Measurements from ENCODE around the gene MEMO1. TPM values are rescaled to one million over a fixed set of nuclear protein-coding genes. Genes with fewer than 3 reads are reported as not detected.

Gene MEMO1
- polyA plus RNA-seq, 1 of the 3 experiments (the other 2 are of a cell fraction), result 54.3 TPM

DNA sequence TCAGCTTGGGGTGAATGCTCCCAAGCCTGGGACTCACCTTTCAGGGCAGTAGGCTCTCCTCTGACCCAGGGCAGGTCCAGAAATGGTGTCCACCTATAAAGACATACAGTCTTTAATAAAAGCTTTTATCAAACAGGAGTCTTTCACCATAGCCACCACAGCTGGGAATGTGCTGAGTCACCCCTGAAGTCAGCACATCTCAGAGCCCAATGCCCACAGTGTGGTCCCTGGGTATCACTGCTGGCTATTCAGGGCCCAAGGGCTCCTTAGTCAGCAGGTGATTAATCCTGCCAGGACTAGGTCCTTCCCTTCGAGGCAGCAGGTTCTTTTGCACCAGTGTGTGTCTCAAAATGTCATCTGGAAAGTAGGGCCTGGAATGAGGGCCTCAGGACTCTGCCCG, 181.9 kb downstream of the MEMO1 start:
- no peak for DNase-seq
- 45% methylated on average over 2 of the region's 2 CpGs for WGBS (ENCODE audit: low lambda C conversion rate)
- no peaks in the 10 kb centered on the region for H3K27me3 ChIP-seq (ENCODE audit: insufficient read depth)

GRCh38 chr2:31823558-31823957, 187.2 kb downstream of the MEMO1 start:
- Histone ChIP-seq H4K20me1 (ENCODE audit: insufficient read depth) (no peaks in the 10 kb centered on the region), H3K4me3 (ENCODE audit: low read depth in 2 of 2, low read length in 1 of 2) (no peak overlapping the region), H3K4me1 (ENCODE audit: control insufficient read depth in 1 of 2, insufficient read depth in 2 of 2, low read depth in 1 of 2, low read length in 1 of 2) (no peaks in the 10 kb centered on the region), H3K79me2 (ENCODE audit: insufficient read depth) (no peaks in the 10 kb centered on the region), H3F3A (replicated peaks; ENCODE audit: insufficient read depth) (no peaks in the 10 kb centered on the region), H3K9ac (no peak overlapping the region), H3K4me2 (no peak overlapping the region), H3K9me2 (no peaks in the 10 kb centered on the region), H2AFZ (ENCODE audit: low read depth) (no peak overlapping the region), H3K27ac (ENCODE audit: low read depth in 2 of 2, low read length in 1 of 2) (no peak overlapping the region), H3K9me3 (no peaks in the 10 kb centered on the region), H3K36me3 (replicated peaks in 1 of 2; ENCODE audit: control insufficient read depth in 1 of 2, insufficient read depth in 2 of 2, low read length in 1 of 2) (no peaks in the 10 kb centered on the region), H3K27me3 (ENCODE audit: insufficient read depth) (no peaks in the 10 kb centered on the region)
- POLR2A ChIA-PET, result no interaction called here
- DNase-seq, result no peak
- no peak for TF ChIP-seq TAF1 (IDR thresholded peaks at IDR 0.05; ENCODE audit: borderline replicate concordance, low read depth, low read length)
- CTCF ChIA-PET, result no interaction called here
- WGBS (ENCODE audit: low lambda C conversion rate), result 47% methylated on average over 10 of the region's 11 CpGs

More for the DNA sequence above, 181.9 kb downstream of the MEMO1 start:
- Histone ChIP-seq H3K4me2 (no peak overlapping the region), H3K9me3 (no peaks in the 10 kb centered on the region), H3K9ac (no peak overlapping the region), H3K9me2 (no peaks in the 10 kb centered on the region), H3K36me3 (replicated peaks in 1 of 2; ENCODE audit: control insufficient read depth in 1 of 2, insufficient read depth in 2 of 2, low read length in 1 of 2) (no peaks in the 10 kb centered on the region), H3K4me1 (ENCODE audit: control insufficient read depth in 1 of 2, insufficient read depth in 2 of 2, low read depth in 1 of 2, low read length in 1 of 2) (no peaks in the 10 kb centered on the region), H3K79me2 (ENCODE audit: insufficient read depth) (no peaks in the 10 kb centered on the region), H3F3A (replicated peaks; ENCODE audit: insufficient read depth) (no peaks in the 10 kb centered on the region), H4K20me1 (ENCODE audit: insufficient read depth) (no peaks in the 10 kb centered on the region), H2AFZ (ENCODE audit: low read depth) (no peak overlapping the region), H3K27ac (ENCODE audit: low read depth in 2 of 2, low read length in 1 of 2) (no peak overlapping the region), H3K4me3 (ENCODE audit: low read depth in 2 of 2, low read length in 1 of 2) (no peak overlapping the region)
- ChIA-PET CTCF (no interaction called here), POLR2A (no interaction called here)
- TF ChIP-seq FOXM1 (IDR thresholded peaks at IDR 0.05; ENCODE audit: low read depth), result no peak
- TF ChIP-seq RAD21 (IDR thresholded peaks at IDR 0.05; ENCODE audit: low read length), result no peak
- no peak for TF ChIP-seq RCOR1 (IDR thresholded peaks at IDR 0.05; ENCODE audit: low read length)
- TF ChIP-seq TAF1 (IDR thresholded peaks at IDR 0.05; ENCODE audit: borderline replicate concordance, low read depth, low read length), result no peak
- TF ChIP-seq YY1 (IDR thresholded peaks at IDR 0.05; ENCODE audit: low read depth), result no peak
- TF ChIP-seq EZH2phosphoT487 (IDR thresholded peaks at IDR 0.05; ENCODE audit: borderline replicate concordance, low read depth), result no peak
- TF ChIP-seq TCF12 (IDR thresholded peaks at IDR 0.05), result no peak
- no peak for TF ChIP-seq GABPA (IDR thresholded peaks at IDR 0.05; ENCODE audit: low read depth)
- no peak for TF ChIP-seq NFIC (IDR thresholded peaks at IDR 0.05; ENCODE audit: borderline replicate concordance)
- TF ChIP-seq TEAD4 (IDR thresholded peaks at IDR 0.05; ENCODE audit: borderline replicate concordance, insufficient read depth), result no peak

DNA sequence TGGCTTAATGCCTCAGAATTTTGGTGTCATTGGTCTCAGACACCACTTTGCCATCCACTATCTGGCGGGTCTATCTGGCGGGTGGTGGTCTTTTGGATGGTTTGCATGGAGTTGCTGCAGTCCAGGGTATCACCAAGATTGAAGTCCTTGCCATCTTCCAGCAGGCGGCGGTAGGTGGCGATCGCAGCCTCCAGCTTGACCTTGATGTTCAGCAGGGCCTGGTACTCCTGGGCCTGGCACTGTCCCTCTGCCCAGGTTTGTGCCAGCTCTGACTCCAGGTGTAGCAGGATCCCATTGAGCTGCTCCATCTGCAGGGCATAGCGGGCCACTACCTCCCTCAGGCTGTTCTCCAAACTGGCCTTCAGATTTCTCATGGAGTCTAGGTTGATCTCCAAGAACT, 188.2 kb downstream of the MEMO1 start:
- no peak overlapping the region for H2AFZ ChIP-seq (ENCODE audit: low read depth)
- 77% methylated on average over 7 of the region's 7 CpGs for WGBS (ENCODE audit: low lambda C conversion rate)
- H3K9me2 ChIP-seq, result no peaks in the 10 kb centered on the region
- CTCF ChIA-PET, result no interaction called here
- no peaks in the 10 kb centered on the region for H3K79me2 ChIP-seq (ENCODE audit: insufficient read depth)
- TF ChIP-seq USF1 (IDR thresholded peaks at IDR 0.05; ENCODE audit: borderline replicate concordance, low read depth) (no peak), TAF1 (IDR thresholded peaks at IDR 0.05; ENCODE audit: borderline replicate concordance, low read depth, low read length) (no peak), MEF2A (IDR thresholded peaks at IDR 0.05; ENCODE audit: borderline replicate concordance, low read depth) (no peak), JUND (IDR thresholded peaks at IDR 0.05) (no peak), YY1 (IDR thresholded peaks at IDR 0.05; ENCODE audit: low read depth) (no peak), RFX5 (IDR thresholded peaks at IDR 0.05; ENCODE audit: low read length) (no peak), EZH2phosphoT487 (IDR thresholded peaks at IDR 0.05; ENCODE audit: borderline replicate concordance, low read depth) (no peak), TEAD4 (IDR thresholded peaks at IDR 0.05; ENCODE audit: borderline replicate concordance, insufficient read depth) (no peak), SMC3 (IDR thresholded peaks at IDR 0.05; ENCODE audit: low read depth, low read length) (no peak), ELF1 (IDR thresholded peaks at IDR 0.05) (no peak), EP300 (IDR thresholded peaks at IDR 0.05; ENCODE audit: borderline replicate concordance in 1 of 2, low read depth in 1 of 2, low read length in 1 of 2) (no peak), MXI1 (IDR thresholded peaks at IDR 0.05; ENCODE audit: low read depth, low read length) (no peak), ZBTB33 (IDR thresholded peaks at IDR 0.05; ENCODE audit: borderline replicate concordance, low read depth) (no peak)
- TF ChIP-seq, protein P1, sequence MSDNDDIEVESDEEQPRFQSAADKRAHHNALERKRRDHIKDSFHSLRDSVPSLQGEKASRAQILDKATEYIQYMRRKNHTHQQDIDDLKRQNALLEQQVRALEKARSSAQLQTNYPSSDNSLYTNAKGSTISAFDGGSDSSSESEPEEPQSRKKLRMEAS (IDR thresholded peaks at IDR 0.05; ENCODE audit: low read depth), result no peak
- H3K4me3 ChIP-seq (ENCODE audit: low read depth in 2 of 2, low read length in 1 of 2), result no peak overlapping the region
- POLR2A ChIA-PET, result no interaction called here
- H3K36me3 ChIP-seq (replicated peaks in 1 of 2; ENCODE audit: control insufficient read depth in 1 of 2, insufficient read depth in 2 of 2, low read length in 1 of 2), result no peaks in the 10 kb centered on the region
- no peaks in the 10 kb centered on the region for H4K20me1 ChIP-seq (ENCODE audit: insufficient read depth)
- H3F3A ChIP-seq (replicated peaks; ENCODE audit: insufficient read depth), result no peaks in the 10 kb centered on the region
- no peaks in the 10 kb centered on the region for H3K27me3 ChIP-seq (ENCODE audit: insufficient read depth)
- no peak overlapping the region for H3K27ac ChIP-seq (ENCODE audit: low read depth in 2 of 2, low read length in 1 of 2)
- H3K9ac ChIP-seq, result no peak overlapping the region
- DNase-seq, result no peak
- H3K4me1 ChIP-seq (ENCODE audit: control insufficient read depth in 1 of 2, insufficient read depth in 2 of 2, low read depth in 1 of 2, low read length in 1 of 2), result no peaks in the 10 kb centered on the region
- H3K9me3 ChIP-seq, result no peaks in the 10 kb centered on the region
- H3K4me2 ChIP-seq, result no peak overlapping the region
